ENCODE results near the gene STAT1.
A peak's percentile ranks its signal among the peaks of the same experiment; 100 is the strongest.

Gene STAT1

DNA sequence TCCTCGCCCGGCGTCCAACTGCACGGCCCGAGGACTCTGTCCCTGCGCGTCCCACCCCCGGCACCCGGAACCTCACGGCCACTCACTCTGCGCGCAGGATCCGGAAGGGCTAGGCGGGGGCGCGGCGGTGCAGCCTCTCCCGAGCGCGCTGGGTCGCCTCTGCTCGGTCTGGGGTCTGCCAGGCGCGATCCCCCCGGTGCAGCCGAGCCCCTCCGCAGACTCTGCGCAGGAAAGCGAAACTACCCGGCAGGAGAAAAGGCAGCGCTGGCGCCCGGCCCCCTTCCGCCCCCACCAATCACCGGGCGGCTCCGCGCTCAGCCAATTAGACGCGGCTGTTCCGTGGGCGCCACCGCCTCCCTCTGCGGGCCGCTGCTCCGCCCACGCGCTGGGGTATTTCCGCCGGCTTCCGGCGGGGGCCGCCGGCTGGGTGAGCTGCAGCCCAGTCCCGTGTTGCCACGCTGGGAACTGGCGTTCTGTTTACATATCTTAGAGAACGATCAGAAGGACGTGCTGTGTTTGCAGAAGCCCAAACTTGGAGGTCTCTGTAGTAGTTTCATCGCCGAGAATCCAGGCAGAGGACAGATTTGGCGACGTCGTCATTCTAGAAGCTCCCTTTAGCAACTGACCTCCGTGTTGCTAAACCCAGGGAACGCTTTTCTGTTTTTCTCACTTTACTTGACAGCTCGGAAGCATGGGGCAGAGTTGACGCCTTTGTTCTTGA is at the start of gene STAT1:
Gene STAT1 (minus strand): TSS at position 240 of the 721 bp plus-strand sequence. CDS start 4,168 bp downstream, outside the sequence.
- peak; percentile 35 to 96 (median 88) for DNase-seq

DNA sequence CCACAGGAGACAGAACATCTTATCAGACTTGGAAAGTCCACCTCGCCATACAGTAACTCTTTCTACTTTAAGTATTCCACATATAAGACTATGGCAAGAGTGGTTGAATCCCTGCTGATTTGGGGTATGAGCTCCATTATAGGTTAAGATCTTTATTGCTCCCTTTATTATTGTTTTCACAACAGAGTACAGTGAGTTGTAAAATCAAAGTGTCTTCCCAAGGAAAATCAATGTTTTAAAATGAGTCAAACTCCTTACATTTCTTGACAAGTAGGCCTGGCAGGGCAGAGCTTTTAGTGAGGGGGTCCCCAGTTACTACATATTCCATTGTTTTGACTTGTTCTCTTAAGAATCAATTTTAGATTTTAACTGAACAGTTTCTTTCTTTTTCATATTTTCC is 49.6 kb upstream of the STAT1 start:
- DNase-seq = no peak

GRCh38 chr2:191061381-191061980 is 47.5 kb upstream of the STAT1 start:
- DNase-seq = no peak

DNA sequence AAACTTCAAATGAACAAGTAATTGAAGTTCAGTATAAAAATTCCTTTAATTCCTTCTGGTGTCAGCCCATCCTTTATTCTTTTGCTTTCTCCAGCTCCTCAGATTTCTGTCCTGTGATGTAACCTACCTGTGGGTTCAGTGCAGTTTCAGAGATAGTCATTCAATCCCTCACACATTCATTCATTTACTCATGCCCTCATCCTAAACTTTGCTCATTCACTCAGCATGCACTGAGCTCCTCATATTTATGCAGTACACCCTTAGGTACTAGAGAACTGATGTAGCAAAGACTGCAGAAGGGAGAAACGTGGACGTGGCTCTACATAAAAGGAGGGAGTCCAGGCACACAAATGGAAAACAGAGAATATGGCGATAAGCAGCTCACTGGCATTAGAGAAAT is 45.3 kb upstream of the STAT1 start:
- DNase-seq = no peak

DNA sequence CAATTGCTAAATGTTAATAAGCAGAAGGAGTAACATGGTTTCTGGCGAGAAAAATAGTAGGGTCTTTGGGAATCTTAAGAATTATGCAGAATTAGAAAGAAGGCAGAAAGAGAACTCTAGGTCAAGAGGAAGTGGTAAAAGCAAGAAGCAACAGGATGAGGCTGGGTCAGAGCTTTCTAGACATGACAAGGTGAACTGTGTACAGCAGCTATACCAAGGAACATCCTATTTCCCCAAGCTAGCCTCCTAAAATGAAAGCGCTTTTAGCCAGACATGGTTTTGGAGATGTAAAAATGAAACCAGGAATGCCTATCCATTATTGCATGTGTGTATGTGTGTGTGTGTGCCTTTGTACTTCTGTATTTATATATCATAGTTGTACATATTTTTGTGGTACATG is 42.3 kb upstream of the STAT1 start:
- DNase-seq = no peak

GRCh38 chr2:191053256-191053655 is 39.3 kb upstream of the STAT1 start:
- DNase-seq = no peak

- peak in 1 of 14 donors; percentile 1 for DNase-seq
These were observed 38.1 kb upstream of the STAT1 start for GRCh38 chr2:191051825-191052778.

- no peak for DNase-seq
These were observed 37.2 kb upstream of the STAT1 start for GRCh38 chr2:191051177-191051576.

DNA sequence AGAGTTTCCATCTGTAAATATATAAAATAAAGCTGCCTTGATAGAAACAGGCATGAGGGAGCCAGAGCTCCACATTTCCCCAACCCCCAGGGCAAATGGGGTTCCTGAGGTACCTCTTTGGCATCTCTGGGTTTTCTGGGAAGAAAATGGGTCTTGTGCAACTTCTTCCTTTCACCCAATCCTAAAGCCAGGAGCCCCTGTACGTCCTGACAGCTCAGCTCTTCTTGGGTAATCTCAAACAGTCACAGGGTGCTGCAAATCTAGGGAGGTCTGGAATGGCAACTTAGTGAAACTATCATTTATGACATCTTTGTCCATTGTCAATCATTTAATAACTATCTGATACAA is 36.6 kb upstream of the STAT1 start:
- DNase-seq = no peak

GRCh38 chr2:191049728-191050639 is 36.0 kb upstream of the STAT1 start:
- no peak for DNase-seq

DNA sequence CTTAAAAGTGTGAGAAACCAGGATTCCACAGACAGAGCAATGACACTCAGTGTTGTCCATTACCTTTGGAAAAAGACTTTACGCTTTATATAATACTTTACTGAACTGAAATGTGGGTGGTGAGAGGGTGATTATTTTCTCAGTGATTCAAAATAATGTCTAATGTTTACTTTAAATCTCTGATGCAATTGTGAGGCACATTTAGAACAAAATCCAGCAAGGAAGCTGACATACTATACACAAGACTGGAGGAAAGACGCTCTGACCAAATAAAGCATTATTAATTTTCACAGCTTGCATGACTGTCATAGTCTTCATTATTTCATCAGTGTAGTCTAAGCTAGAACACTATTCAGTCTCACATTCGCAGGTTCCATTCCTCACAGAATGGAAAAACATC is 34.1 kb upstream of the STAT1 start:
- DNase-seq = no peak

- DNase-seq = no peak
These were observed 31.2 kb upstream of the STAT1 start for GRCh38 chr2:191045141-191045540.

DNA sequence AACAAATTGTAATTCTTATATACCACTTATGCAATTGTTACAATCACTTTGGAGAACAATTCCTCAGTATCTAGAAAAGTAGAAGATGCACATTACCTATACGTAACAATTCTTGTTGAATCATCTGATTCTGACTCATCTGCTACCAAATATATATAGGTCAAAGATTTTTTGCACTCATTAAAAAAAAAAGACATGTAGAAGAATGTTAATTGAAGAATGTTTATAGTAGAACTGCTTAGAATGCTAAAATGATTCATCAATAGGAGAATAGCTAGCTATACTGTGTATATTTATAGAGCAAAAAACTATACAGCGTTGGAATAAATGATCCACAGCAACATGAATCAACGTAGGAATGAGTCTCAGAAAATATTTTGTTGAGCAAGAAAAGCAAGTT is 29.5 kb upstream of the STAT1 start:
- no peak for DNase-seq

GRCh38 chr2:191041418-191042161 is 27.6 kb upstream of the STAT1 start:
- no peak for DNase-seq

DNA sequence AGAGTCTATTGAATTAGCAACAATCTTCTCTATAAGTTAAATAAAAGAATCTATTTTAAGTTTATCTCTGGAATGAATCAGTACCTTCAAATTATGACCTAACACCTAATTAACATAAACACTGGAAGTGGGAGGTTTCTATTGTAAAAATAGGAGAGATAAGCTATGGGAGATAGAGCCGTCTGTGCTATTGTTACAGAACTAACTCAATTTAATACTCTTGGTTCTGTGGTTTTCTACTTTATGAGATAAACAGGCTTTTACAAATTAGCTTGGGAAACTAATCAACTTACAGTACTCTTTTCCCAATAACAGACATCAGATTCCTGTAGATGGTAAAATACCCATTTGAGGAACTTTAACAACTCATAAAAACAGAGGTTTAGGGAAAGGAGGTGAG is 25.6 kb upstream of the STAT1 start:
- no peak for DNase-seq

DNA sequence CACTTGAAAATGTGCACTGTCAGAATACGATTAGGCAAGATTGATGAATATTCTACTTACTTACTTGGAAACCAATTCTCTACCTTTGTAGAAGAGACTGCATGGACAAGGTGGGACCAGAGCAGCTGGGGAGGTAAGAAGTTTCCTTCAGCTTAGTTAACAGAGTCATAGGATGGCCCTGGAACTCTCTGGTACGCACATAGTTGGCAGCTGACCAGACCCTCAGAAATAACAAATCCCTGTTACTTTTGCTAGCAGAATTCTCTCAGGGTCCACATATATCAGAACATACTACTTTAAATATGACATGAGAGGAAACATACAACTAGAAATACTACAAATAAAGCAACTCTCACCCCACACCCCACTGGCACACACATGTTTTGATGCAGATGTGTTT is 24.8 kb upstream of the STAT1 start:
- DNase-seq = no peak

DNA sequence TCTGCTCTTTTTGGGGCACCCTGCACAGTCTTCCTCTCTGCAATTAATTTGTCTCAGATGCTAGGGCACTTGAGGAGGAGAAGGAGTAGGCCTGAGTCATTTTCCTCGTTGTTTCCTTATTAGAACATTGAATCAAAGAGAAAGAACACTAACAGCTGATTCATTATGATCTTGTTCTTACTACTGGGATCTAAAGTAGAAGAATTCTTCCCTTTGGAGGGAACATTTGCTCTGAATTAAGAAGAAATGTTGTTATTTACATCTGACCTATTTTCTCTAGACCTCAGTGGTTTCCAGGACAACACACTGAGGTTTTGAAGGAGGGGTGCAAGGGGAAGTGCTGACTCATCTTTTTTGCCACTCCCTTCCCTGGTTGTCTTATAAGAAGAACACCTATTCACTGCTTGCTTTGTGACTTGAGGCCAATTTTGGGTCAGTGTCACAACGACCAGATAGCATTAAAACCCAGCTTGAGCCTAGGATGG is 24.3 kb upstream of the STAT1 start:
- peak in 1 of 14 donors; percentile 15 for DNase-seq

DNA sequence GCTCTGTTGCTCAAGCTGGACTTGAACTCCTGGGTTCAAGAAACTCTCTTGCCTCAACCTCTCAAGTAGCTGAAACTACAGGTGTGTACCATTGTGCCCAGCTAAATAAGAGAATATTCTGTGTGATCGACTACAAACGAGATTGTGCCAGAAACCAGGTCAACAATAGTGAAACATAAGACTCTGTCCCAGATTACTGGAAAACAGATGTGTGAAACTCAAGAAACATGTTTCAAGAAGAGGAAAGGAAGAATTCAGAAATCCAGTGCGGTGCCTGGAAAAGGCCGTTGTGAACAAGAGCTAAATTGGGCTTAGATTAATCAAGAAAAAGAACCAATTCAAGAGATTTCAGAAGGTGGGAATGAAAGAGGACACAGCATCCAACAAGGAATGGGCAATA is 23.4 kb upstream of the STAT1 start:
- no peak for DNase-seq

GRCh38 chr2:191036363-191036762 is 22.4 kb upstream of the STAT1 start:
- DNase-seq = no peak

DNA sequence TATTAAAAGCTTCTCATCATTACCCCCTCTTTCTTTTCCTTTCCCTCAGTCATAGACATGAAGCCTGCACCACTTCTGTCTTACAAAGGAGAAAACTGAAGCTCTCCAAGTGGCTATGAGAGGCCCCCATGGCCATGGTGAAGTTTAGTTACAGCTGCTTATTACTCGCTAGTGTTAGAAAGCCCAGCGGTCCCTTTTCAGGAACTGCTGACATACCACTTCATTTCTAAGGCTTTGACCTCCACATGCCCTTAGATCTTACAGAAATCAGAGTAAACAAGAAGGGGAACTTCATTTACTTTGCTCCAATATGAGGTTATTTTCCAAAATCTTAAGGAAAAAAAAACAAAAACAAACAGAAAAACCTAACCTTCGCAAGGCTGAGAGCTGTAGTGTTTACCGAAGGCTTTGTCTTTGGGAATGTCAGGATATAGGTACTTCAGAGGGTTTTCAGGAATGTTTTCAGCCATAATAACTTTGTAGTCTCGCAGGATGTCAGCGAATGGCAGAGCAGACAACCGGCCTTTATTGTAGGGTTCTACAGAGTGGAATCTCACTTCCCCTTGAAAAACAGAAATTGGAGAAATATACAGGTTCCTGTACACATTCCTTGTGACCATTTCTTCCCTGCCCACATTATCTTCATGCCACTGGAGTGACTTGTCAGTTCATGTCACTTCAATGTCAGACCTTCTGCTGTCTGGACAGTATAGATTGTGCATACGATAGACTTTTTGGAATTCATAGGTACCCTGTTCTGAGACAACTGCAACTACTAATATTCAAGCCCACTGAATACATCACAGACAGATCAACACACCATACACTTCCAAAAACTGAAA is 18.8 kb upstream of the STAT1 start:
- DNase-seq = no peak
